ENCODE results near the gene TLE1. TPM values are rescaled to one million over a fixed set of nuclear protein-coding genes. Genes with fewer than 3 reads are reported as not detected.

The TLE1 gene
- total RNA-seq, 1 experiment from 2014 or later = 79.3 TPM

- H3K27ac ChIP-seq (ENCODE audit: insufficient read length, low read depth, low read length) = no peak overlapping the region
- H2BK120ac ChIP-seq (ENCODE audit: low read depth, low read length, poor library complexity, severe bottlenecking) = no peak overlapping the region
- no peak overlapping the region for H3K4me2 ChIP-seq (ENCODE audit: insufficient read depth, insufficient read length, low read length)
Observed at GRCh38 chr9:81562231-81563019, 126.9 kb downstream of the TLE1 start.

More at GRCh38 chr9:81562231-81563019, 126.9 kb downstream of the TLE1 start:
- Histone ChIP-seq H4K5ac (ENCODE audit: insufficient read length, low read depth, low read length) (no peak overlapping the region), H3K56ac (ENCODE audit: insufficient read length, low read depth, low read length) (no peak overlapping the region), H3K9ac (ENCODE audit: extremely low read depth, insufficient read length, low read length) (no peak overlapping the region), H3K18ac (ENCODE audit: insufficient read length, low read depth, low read length) (no peak overlapping the region), H2BK12ac (ENCODE audit: insufficient read length, low read depth, low read length) (no peak overlapping the region), H3K79me1 (ENCODE audit: insufficient read depth, low read depth, low read length, poor library complexity, severe bottlenecking) (no peaks in the 10 kb centered on the region), H4K91ac (ENCODE audit: insufficient read length, low read depth, low read length) (no peak overlapping the region), H3K27me3 (ENCODE audit: insufficient read depth, low read length) (no peaks in the 10 kb centered on the region), H3K79me2 (ENCODE audit: insufficient read depth, low read length) (no peaks in the 10 kb centered on the region), H3K23me2 (ENCODE audit: insufficient read length, low read depth, low read length, poor library complexity, severe bottlenecking) (no peaks in the 10 kb centered on the region), H3K4me1 (ENCODE audit: insufficient read depth, low read length) (peaks cover 4% of the 10 kb centered on the region; the same call in 1 of the 2 replicates), H2BK20ac (ENCODE audit: low read depth, low read length, poor library complexity, severe bottlenecking) (no peak overlapping the region), H2BK5ac (ENCODE audit: insufficient read length, low read length) (no peak overlapping the region), H2AFZ (ENCODE audit: low read length) (no peak overlapping the region), H3K23ac (ENCODE audit: insufficient read length, low read depth, low read length) (no peak overlapping the region), H4K8ac (replicated peaks; ENCODE audit: insufficient read length, low read depth, low read length) (no peak overlapping the region), H3K9me3 (ENCODE audit: control insufficient read depth, low read depth, low read length) (no peaks in the 10 kb centered on the region), H3K14ac (ENCODE audit: insufficient read depth, low read length) (no peak overlapping the region), H3T11ph (ENCODE audit: low read length) (no peak overlapping the region), H4K20me1 (ENCODE audit: control insufficient read depth, insufficient read depth, insufficient read length) (no peaks in the 10 kb centered on the region), H2AK5ac (ENCODE audit: insufficient read length, low read length) (no peak overlapping the region), H3K4ac (ENCODE audit: low read depth, low read length) (no peak overlapping the region), H2BK15ac (ENCODE audit: low read depth, low read length) (no peak overlapping the region)
- no peak overlapping the region for H3K4me3 Mint-ChIP-seq
- H3K36me3 Mint-ChIP-seq (ENCODE audit: insufficient read depth in 1 of 3, low read depth in 3 of 3) = no peaks in the 10 kb centered on the region
- peaks cover 6% of the 10 kb centered on the region for H3K27me3 Mint-ChIP-seq (ENCODE audit: low read depth)
- no peaks in the 10 kb centered on the region for H3K9me3 Mint-ChIP-seq
- no peak overlapping the region for H3K27ac Mint-ChIP-seq
- no peak for DNase-seq
- H3K4me1 Mint-ChIP-seq = peaks cover 37 to 38% of the 10 kb centered on the region in 2 experiments
- WGBS (ENCODE audit: extremely low coverage, insufficient read length, low lambda C conversion rate) = no CpG with 5 or more reads among the region's 10 CpGs
- TF ChIP-seq CTCF (conservative IDR thresholded peaks at IDR 0.05) = no peak
